Kidney (tissue), 14 donors: ENCODE measurements around the gene SFT2D3. TPM values are rescaled to one million over a fixed set of nuclear protein-coding genes. Genes with fewer than 3 reads are reported as not detected.

ENCODE experiments used
- DNase-seq, 5 donors: peaks; one replicate each; pipeline ENCODE4 v3.0.0-alpha.2; 2013 to 2020
- FAIRE-seq: peaks from 2 replicates; lab custom pipeline; 2012; peaks lifted over from hg19 to GRCh38; lab: Jason Lieb, UNC
- H3K27ac ChIP-seq, 2 donors: one replicate each; pipeline ENCODE4 v1.7.0; 2013; ENCODE audit warnings: low read depth in 2 of 2, low read length in 2 of 2, inconsistent platforms in 1 of 2
- H3K27me3 ChIP-seq: one replicate; pipeline ENCODE4 v1.7.1; 2013; ENCODE audit warnings: low read length, inconsistent platforms; ENCODE audit not compliant: control insufficient read depth, insufficient read depth
- H3K36me3 ChIP-seq, 3 donors: one replicate each; pipeline versions ENCODE4 v1.7.0 to v1.7.1; 2013; ENCODE audit warnings: low read length in 3 of 3, control low read depth in 1 of 3, inconsistent platforms in 1 of 3; ENCODE audit not compliant: insufficient read depth in 3 of 3, control insufficient read depth in 2 of 3
- H3K4me1 ChIP-seq, 3 donors: one replicate each; pipeline versions ENCODE4 v1.7.0 to v1.7.1; 2013; ENCODE audit warnings: low read length in 3 of 3, inconsistent platforms in 1 of 3, low read depth in 1 of 3; ENCODE audit not compliant: control insufficient read depth in 2 of 3, insufficient read depth in 2 of 3
- H3K4me3 ChIP-seq, 3 donors: one replicate each; pipeline versions ENCODE4 v1.7.0 to v1.8.1; 2013; ENCODE audit warnings: low read length in 3 of 3, control low read depth in 1 of 3, inconsistent platforms in 1 of 3
- H3K9ac ChIP-seq, 3 donors: one replicate each; pipeline versions ENCODE4 v1.7.0 to v1.7.1; 2013; ENCODE audit warnings: low read length in 3 of 3, control low read depth in 1 of 3, inconsistent platforms in 1 of 3
- H3K9me3 ChIP-seq, 3 donors: one replicate each; pipeline versions ENCODE4 v1.7.0 to v1.7.1; 2013; ENCODE audit warnings: low read length in 3 of 3, control low read depth in 1 of 3, inconsistent platforms in 1 of 3; ENCODE audit not compliant: control insufficient read depth in 2 of 3, insufficient read depth in 1 of 3
- CTCF ChIP-seq: IDR thresholded peaks from 3 replicates; pipeline ENCODE4 v1.5.1; 2012; ENCODE audit warnings: mild to moderate bottlenecking, moderate library complexity, borderline replicate concordance; ENCODE audit not compliant: insufficient read depth; ENCODE audit errors: extremely low read depth
- intact Hi-C: fragments of 100-400 bp; cut with DNase I; formaldehyde crosslinking; loops from one replicate; pipeline ENCODE4 v1.11.1; 2022
- polyA plus RNA-seq: library from polyadenylated mRNA; stranded (reverse); fragments of 350-450 nt; fragmentation: Illumina TruSeq; extraction: RNeasy Lipid Tissue Mini Kit (QIAGEN cat#74804); gene quantifications from one replicate; pipeline ENCODE4 v1.2.3, GENCODE V29; 2014; ENCODE audit warnings: low read depth, low replicate concordance; ENCODE audit not compliant: insufficient read depth
- total RNA-seq: library from RNA; stranded (reverse); fragmentation: NEBNext Ultra II Directional; extraction: Animal tissue kit (Norgen Biotek cat#: 25700); gene quantifications from one replicate; pipeline ENCODE4 v1.2.1, GENCODE V29; 2021
- donor health status: control.
- donor health status: control.
- donor health status: control.
- donor health status: control.
- donor health status: control.
- donor health status: DM: yes; HTN: yes; CAD: no.
- donor health status: Normal renal cell carcinoma (clear cell type).

Gene SFT2D3
- total and polyA plus RNA-seq, 2 donors from 2014 or later: 5.1 to 9.3 TPM

DNA sequence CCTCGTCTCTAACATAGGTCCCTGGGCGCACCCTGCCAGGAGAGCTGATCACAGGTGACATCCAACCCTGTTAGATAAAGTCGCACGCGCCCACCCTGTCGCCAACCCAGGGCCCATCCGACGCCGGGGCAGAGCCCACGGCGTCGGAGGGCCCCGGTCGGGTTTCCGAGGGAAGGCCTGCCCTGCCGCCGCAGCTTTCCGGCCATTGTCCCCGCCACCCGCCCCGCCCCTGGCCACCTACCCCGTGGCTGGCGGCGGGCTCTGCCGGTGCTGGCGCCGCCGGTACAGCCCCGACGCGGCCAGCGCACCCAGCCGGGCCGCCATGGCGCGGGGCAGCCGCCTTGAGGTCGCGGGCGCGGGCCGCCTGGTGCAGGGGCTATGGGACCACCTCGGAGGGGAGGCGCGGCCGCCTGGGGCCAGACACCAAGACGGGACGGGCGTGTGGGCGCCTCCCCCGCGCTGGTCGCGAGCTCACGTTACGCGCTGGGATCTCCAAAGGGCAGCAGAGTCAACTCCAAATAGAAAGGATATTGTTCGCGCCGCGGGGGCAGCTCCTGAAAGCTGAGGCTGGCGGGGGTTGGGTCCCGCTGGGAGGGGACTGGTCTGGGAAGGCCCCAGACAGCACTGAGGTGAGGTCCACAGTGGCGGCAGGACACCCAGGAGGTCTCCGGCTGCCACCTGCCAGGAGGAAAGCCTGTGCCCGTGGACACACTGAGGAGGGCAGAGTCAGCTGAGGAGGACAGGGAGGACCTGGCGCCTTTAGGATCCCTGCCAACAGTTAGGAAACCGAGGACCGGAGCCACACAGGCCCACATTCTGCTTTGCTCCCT lies 37.0 kb upstream of the SFT2D3 start:
- FAIRE-seq (no peak), DNase-seq (peak; percentile 70 to 89 (median 86))
- Histone ChIP-seq H3K36me3 (no peaks in the 10 kb centered on the region), H3K27ac (peak overlapping the region; percentile 40 to 51), H3K27me3 (peaks cover 2% of the 10 kb centered on the region), H3K9me3 (no peaks in the 10 kb centered on the region), H3K4me3 (no peak overlapping the region), H3K9ac (no peak overlapping the region), H3K4me1 (peaks cover 0 to 19% (median 0%) of the 10 kb centered on the region in 3 donors)
- no peak for TF ChIP-seq CTCF
- intact Hi-C loops: no loop called here

- no peak for TF ChIP-seq CTCF
- peak overlapping the region; percentile 40 to 51 for H3K27ac ChIP-seq
- H3K36me3 ChIP-seq: no peaks in the 10 kb centered on the region
- peaks cover 0 to 19% (median 0%) of the 10 kb centered on the region in 3 donors for H3K4me1 ChIP-seq
- no peaks in the 10 kb centered on the region for H3K9me3 ChIP-seq
- no peak for FAIRE-seq
- DNase-seq: peak in 1 of 5 donors; percentile 7
- no peak overlapping the region for H3K9ac ChIP-seq
- H3K4me3 ChIP-seq: no peak overlapping the region
- intact Hi-C loops: no loop called here
- H3K27me3 ChIP-seq: peaks cover 2% of the 10 kb centered on the region
Observed at GRCh38 chr2:127664895-127665225, 36.4 kb upstream of the SFT2D3 start.

- DNase-seq (no peak), FAIRE-seq (no peak)
- Histone ChIP-seq H3K27me3 (peaks cover 2% of the 10 kb centered on the region), H3K9me3 (no peaks in the 10 kb centered on the region), H3K36me3 (no peaks in the 10 kb centered on the region), H3K27ac (no peak overlapping the region), H3K4me1 (peaks cover 0 to 19% (median 0%) of the 10 kb centered on the region in 3 donors), H3K4me3 (no peak overlapping the region), H3K9ac (no peak overlapping the region)
- no peak for TF ChIP-seq CTCF
- intact Hi-C loops: no loop called here
Observed at GRCh38 chr2:127665267-127665893, 35.9 kb upstream of the SFT2D3 start.
